Stimulated activated CD8-positive, alpha-beta memory T cell treated with anti-CD3 and anti-CD28 coated beads, Interleukin-7, amount 100 ng/mL, for 4 hours (primary cell): Measurements from ENCODE around the gene NCOA3.

Source experiments
- DNase-seq, 2 donors: peaks; one replicate each; pipeline ENCODE4 v3.0.0-alpha.2; 2020; ENCODE audit warnings: low read depth in 2 of 2

The NCOA3 gene

DNA sequence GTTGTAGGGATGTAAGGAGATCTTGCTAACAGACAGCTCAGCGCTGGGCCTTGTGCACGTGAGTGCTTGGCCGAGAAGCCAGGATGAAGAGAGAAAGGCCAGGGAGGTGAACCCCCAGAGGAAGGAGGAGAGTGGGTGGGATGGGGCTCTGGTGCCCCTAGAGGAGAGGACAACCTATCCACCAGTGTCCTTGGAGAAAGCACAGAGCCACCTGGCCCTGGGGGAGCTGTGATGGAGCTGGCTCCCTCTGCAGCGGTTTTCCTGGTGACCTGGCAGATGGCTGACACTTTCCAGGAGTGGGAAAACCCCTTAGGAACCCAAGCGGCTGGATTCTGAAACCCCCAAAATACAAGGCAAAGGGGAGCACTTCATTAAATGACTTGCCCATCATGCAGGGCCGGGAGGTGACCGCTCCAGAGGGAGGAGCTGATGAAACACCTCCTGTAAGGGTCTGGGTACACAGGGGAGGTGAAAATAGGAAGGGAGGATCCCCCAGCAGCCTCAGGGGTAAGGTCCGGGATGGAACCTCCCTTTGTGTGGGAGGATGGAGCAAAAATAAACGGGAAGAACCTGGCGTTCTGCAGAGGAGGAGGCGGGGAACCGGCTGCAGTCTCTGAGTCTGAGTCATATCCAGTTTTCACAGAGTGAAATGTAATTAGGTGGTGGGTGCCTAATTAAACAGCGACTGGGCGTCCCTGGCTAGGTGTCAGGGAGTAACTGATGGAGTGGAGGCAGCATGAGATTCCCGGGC, 203.2 kb downstream of the NCOA3 start:
- no peak for DNase-seq

DNA sequence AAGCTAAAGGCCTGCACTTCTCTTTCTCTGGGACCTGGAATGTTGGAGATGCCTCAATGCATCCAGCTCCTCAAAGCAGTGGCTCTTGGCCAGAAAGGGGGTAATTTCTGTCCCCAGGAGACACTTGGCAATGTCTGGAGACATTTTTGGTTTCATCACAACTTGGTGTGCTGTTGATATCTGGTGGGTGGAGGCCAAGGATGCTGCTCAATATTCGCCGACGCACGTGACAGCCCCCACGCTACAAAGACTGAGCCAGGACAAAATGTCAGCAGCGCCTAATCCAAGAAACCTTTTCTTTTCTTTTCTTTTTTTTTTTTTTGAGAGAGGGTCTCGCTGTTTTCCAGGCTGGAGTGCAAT, 203.8 kb downstream of the NCOA3 start:
- DNase-seq: no peak

DNA sequence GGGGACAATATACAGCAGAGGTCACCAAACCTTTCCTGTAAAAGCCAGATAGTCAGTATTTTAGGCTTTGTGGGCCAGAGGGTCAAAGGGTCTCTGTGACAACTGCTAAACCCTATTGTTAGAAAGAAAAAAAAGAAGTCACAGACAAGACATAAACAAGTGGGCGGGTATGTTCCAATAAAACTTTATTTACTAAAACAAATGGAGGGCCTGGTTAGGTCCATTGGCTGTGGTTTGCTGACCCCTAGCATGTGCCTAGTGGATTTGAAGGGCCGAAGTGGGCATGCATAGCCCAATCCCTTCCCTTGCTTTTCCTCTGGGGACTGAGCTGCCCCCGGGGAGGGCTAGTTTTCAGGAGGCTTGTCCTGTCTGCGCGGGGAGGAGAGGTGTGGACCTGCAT, 204.7 kb downstream of the NCOA3 start:
- no peak for DNase-seq
